ENCODE data around the gene NRF1.

Gene NRF1

DNA sequence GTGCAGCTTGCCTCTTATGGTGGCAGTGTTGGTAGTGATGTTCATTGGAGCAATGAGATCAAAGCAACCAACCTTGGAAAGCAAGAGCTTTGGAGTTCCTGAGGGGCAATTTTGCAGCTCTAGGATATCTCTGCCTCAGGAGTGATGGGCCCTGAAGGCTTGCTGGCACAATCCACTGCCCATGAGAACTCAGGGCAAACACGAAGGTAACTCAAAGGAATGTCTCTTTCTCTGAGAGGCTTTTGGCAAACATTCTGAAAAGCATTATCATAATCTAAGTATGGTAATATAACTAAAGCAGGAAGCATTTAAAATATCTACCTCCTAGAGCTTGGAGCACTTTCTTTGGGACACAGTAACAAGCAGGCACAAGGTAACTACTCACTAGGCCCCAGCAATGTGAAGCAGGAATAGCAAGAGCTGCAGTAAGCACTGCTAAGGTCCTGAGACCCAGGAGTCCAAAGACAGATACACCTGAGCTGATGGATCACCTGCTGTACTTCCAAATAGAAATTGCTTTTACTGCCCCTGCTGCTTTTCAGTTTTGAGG lies 103.1 kb downstream of the NRF1 start:
- TF ChIP-seq, protein P1, sequence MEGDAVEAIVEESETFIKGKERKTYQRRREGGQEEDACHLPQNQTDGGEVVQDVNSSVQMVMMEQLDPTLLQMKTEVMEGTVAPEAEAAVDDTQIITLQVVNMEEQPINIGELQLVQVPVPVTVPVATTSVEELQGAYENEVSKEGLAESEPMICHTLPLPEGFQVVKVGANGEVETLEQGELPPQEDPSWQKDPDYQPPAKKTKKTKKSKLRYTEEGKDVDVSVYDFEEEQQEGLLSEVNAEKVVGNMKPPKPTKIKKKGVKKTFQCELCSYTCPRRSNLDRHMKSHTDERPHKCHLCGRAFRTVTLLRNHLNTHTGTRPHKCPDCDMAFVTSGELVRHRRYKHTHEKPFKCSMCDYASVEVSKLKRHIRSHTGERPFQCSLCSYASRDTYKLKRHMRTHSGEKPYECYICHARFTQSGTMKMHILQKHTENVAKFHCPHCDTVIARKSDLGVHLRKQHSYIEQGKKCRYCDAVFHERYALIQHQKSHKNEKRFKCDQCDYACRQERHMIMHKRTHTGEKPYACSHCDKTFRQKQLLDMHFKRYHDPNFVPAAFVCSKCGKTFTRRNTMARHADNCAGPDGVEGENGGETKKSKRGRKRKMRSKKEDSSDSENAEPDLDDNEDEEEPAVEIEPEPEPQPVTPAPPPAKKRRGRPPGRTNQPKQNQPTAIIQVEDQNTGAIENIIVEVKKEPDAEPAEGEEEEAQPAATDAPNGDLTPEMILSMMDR (IDR thresholded peaks at IDR 0.05; ENCODE audit: low read depth, low read length, missing control alignments) = no peak
- no peak for DNase-seq (ENCODE audit: extremely low read depth, low read depth)
- no peak overlapping the region for H3K4me3 ChIP-seq (replicated peaks; ENCODE audit: low read depth, low read length)

DNA sequence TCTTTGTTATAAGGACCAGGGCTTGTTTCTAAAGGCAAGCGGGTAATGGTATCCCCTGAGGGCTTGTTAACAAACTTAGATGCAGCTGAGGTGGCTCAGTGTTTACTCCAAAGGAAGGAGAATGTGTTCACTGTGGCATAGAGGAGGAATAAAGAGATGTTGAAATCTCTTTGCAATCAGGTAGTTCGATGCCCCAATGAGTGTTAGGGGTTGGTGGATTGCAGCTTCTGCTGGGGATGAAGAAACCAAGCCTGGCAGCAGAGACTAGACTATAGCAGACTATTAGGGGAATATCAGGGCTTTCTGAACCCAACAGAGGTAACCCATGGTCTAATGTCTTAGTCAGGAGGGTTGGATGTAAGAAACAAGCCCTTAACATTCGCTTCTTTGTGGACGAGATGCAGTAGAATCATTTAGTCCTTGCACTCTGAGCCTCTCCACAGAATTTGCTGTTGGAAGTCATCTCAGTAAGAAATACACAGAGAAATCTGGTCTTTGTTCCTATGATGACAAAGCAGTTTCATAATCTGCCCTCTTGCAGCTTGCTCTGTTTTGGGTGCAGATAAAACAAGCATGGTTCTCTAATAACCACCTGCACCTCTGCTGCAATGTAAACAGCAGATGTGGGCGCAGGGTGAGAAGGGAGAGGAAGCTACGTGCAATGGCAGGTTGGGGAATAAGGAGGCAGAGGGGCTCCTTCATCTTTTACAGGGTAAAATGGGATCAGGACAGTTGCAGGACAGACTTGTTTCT lies 108.6 kb downstream of the NRF1 start:
- TF ChIP-seq, protein P1 (IDR thresholded peaks at IDR 0.05; ENCODE audit: low read depth, low read length, missing control alignments) = no peak
- DNase-seq (ENCODE audit: extremely low read depth, low read depth) = no peak
- no peak overlapping the region for H3K4me3 ChIP-seq (replicated peaks; ENCODE audit: low read depth, low read length)

- no peak for DNase-seq (ENCODE audit: extremely low read depth, low read depth)
- TF ChIP-seq, protein P1 (IDR thresholded peaks at IDR 0.05; ENCODE audit: low read depth, low read length, missing control alignments) = no peak
- no peak overlapping the region for H3K4me3 ChIP-seq (replicated peaks; ENCODE audit: low read depth, low read length)
These were observed 109.5 kb downstream of the NRF1 start for GRCh38 chr7:129721068-129721467.

- DNase-seq (ENCODE audit: extremely low read depth, low read depth) = no peak
- no peak overlapping the region for H3K4me3 ChIP-seq (replicated peaks; ENCODE audit: low read depth, low read length)
- TF ChIP-seq, protein P1 (IDR thresholded peaks at IDR 0.05; ENCODE audit: low read depth, low read length, missing control alignments) = no peak
These were observed 112.2 kb downstream of the NRF1 start for GRCh38 chr7:129723679-129724078.

- no peak overlapping the region for H3K4me3 ChIP-seq (replicated peaks; ENCODE audit: low read depth, low read length)
- TF ChIP-seq, protein P1 (IDR thresholded peaks at IDR 0.05; ENCODE audit: low read depth, low read length, missing control alignments) = no peak
- DNase-seq (ENCODE audit: extremely low read depth, low read depth) = no peak
These were observed 113.3 kb downstream of the NRF1 start for GRCh38 chr7:129724796-129725195.

DNA sequence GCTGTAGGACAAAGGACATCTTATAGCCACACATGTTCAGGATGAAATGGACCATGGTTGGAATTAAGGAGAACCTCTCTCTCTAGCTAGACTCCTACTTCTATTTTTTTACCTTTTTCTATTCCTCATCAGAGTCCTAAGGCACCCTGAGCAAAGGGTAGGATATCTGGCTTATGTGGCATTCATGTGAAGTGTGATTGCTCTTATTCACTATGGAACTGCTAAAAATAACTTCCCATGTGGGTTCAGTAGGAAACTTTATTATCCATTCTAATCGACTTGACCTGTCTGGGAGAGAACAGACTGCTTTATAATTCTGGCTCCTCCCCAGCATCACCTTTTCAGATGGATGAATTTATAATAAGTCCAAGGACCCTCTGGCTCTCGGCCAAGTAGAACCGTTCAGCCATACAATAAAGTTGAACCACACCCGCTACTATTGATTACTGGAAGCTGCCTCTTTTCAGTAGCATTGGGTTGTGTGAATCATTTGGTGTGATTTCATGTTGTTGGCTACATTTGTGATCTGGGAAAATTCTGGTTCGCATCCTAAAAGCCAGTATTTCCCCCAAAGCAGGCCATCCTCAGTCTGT lies 117.5 kb downstream of the NRF1 start:
- no peak overlapping the region for H3K4me3 ChIP-seq (replicated peaks; ENCODE audit: low read depth, low read length)
- TF ChIP-seq, protein P1 (IDR thresholded peaks at IDR 0.05; ENCODE audit: low read depth, low read length, missing control alignments) = no peak
- no peak for DNase-seq (ENCODE audit: extremely low read depth, low read depth)
